ENCODE measurements around the gene S100A10.

S100A10 gene

DNA sequence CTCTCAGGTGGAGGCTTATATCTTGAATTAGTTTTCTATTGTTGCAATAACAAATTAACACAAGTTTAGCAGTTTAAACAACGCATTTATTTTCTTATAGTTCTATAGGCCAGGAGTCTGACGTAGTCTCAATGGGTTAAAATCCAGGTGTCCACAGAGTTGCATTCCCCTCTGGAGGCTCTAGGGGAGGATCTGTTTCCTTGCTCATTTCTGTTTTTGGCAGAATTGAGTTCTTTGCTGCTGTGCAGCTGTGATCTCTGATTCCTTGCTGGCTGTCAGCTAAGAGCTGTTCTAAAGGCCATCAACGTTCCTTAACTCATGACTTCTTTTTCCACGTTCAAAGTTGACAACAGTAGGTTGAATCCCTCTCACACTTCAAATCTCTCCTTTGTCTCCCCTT, 31.8 kb downstream of the S100A10 start:
- DNase-seq (ENCODE audit: low read depth) = no peak

DNA sequence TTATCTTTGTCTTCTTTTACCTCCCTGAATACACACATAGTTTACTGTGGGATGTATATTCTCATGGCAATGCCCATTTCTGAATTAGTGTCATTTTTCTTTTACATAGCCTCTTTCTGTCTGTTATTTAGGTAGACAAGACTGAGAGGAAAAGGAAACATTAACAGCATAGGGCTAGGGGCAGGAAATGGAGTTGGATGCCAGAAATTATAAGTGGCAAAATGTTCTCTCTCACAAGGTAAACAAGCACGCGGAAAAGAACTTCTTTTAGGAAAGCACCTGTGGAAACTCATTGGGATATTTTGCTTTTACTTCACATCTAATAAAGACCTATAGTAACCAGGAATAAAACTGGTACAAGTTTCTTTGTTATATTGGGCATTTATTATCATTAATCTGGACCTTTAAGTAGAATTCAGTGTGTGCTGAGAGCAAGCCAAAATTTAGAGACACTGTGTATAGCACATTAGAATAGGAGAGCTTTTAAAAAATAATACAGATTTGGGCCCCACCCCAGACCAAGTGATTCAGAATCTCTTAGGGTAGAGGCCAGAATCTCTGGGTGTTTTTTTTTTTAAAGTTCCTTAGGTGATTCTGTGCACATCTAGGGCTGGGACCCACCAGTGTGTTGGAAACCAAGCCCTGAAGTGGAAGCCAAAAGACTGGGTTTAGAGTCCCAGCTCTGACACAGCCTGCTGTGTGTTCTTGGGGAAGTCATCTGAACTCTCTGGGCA, 32.7 kb downstream of the S100A10 start:
- no peak for DNase-seq (ENCODE audit: low read depth)

DNA sequence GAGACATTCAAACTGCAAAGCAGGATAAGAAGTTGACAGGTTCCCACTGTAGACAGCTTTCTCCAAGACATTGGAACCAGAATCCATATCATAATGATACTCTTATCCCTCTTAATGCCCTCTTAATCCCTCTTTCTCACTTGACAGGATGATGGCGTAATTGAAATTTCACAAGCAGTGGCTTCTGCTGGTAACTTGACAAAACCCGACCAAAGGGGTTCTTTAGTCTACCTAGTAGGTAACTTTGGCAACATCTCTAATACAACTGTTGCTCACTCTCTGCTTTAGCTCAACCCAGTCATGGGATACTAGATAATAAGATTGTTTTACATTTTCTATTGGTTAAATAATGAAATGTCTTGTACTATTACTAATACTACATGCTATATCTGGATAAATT, 34.7 kb downstream of the S100A10 start:
- DNase-seq (ENCODE audit: low read depth) = no peak

DNA sequence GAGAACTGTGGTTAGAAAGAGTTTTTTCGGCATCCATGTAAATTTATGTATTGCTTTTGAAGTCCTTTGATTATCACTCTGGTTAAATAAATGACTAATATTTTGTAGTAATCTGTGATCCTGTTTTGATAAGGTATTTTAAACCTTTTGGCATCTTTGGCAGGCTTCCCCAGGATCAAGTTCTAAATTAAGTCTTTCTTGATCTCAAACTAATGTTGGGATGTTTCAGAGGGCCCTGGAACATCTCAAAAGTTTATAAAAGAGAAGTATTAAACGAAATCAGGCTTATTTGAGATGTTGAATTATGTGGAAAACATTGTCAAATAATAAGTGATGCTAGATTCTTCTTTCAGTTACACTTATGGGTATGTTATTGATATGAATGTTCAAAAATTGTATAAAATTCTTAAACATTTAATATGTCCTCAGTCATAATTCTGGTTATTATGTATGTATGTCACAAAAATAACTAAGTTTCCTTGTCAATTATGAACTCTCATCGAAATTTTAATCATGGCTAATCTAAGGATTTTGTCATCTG, 36.6 kb downstream of the S100A10 start:
- DNase-seq (ENCODE audit: low read depth) = no peak

DNA sequence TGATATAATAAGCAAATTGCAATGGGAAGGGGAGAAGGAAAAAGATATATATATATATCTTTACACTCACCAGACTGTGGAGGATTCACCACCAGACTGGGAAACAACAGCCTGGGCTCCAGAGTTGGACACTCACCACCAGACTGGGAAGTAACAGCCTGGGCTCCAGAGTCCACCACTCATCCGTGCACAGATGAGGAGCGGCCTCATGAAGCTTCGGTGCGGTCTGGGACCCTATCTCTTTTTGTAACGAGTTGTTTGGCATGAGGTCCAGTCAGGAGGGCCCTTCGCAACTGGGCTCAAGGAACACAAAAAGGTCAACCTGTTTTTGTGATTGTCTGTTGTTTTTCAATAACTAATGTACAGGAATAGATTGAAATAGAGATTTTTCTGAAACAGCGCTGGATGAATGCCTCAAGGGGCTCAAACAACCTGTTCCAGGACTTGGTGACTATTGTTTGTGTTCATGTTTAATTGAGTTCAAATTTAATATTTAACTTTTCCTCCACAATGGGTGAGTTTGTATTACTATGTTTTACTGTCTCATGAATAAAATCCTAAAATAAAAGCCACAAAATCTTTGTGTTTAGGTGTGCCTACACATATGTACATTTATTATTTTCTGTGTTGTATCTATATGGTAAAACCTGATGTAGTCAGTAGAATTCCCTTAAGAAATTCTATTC, 40.1 kb downstream of the S100A10 start:
- DNase-seq (ENCODE audit: low read depth) = no peak

DNA sequence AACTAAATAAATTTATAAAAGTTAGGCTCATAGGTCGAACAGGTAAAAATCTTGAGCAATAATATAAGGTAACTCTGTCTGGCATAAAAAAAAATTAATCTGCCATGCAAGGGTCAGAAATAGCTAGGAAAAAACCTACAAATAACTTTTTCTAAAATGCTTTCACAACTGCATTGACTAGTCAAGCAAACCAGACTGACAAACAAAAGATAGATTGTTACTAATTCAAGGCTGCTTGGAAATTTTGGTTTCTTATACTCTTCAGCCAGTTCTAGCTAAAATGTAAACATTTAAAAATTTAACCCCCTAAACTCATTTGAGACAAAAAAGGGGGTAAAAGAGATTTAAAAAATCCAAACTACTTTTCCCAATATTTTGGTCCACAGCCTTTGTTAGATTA, 40.8 kb downstream of the S100A10 start:
- DNase-seq (ENCODE audit: low read depth) = no peak

DNA sequence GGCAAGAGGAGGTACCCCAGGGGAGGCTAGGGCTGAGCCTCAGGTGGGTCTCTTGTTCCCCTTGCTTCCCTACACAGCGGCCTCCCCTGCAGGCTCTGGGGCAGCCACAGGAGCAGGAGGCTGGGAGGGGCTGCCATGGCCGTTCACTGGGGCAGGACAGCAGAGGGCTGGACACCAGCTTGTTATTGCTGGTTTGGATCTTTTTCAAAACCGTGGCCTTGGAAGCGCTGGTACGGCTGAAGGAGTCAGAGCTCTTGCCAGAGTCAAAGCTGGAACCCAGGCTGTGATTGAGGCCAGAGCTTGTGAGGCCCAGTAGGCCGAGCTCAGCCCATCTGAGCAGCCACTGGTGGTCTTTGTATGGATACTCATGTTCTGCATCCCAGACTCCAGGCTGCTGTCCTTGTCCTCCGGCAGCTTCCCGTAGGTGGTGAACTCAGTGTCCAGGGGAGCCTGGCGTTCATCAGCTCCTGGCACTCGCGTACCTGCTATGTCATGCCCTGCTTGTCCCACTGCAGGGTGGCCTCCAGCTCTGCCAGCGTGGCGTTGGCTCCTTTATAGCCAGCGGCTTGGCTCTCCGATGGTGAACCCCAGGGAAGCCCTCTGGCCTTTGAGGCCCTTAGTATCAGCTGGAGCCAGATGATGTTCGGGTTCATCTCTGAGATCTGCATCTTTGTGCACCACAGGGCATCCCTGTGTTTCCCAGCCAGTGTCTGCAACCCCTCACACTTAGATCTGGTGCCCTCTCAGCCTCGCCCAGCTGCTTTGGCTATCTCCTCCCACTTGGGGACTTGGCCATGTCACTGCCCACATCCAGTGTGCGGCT, 44.1 kb downstream of the S100A10 start:
- DNase-seq (ENCODE audit: low read depth) = no peak

DNA sequence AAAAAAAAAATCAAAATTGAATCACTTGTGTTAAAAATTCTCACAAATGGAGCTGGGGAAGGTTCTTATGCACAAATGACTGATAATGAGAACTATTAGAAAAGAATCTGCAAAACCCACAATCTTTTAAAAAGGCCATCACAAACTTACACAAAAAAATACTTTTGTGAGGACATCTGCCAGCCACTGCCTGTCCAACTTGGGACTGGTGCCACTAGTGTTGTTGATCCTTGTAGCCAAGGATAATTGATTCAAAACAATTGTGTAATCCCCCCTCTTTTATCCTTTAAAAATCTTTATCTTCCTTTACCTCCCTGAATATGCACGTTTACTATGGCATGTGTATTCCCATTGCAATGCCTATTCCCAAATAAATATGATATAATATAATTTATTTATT, 45.2 kb downstream of the S100A10 start:
- no peak for DNase-seq (ENCODE audit: low read depth)

DNA sequence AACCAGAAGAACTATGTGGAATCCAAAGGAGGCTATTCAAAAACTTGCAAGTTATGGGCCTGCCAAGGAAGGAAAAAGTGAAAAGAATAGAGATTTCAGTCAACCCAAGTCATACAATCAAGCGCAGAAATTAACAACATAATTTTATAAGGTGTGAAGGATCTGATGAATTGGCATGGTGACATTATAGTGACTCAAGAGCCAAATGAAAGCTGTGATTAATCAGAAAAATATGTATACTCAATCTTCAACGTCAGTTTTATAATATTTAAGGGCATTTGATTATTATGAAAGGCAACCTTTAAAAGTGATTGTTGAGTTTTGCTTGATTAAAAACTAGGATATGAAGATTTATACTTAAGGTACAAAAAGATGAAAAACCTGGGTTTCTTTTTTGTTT, 46.5 kb downstream of the S100A10 start:
- no peak for DNase-seq (ENCODE audit: low read depth)

DNA sequence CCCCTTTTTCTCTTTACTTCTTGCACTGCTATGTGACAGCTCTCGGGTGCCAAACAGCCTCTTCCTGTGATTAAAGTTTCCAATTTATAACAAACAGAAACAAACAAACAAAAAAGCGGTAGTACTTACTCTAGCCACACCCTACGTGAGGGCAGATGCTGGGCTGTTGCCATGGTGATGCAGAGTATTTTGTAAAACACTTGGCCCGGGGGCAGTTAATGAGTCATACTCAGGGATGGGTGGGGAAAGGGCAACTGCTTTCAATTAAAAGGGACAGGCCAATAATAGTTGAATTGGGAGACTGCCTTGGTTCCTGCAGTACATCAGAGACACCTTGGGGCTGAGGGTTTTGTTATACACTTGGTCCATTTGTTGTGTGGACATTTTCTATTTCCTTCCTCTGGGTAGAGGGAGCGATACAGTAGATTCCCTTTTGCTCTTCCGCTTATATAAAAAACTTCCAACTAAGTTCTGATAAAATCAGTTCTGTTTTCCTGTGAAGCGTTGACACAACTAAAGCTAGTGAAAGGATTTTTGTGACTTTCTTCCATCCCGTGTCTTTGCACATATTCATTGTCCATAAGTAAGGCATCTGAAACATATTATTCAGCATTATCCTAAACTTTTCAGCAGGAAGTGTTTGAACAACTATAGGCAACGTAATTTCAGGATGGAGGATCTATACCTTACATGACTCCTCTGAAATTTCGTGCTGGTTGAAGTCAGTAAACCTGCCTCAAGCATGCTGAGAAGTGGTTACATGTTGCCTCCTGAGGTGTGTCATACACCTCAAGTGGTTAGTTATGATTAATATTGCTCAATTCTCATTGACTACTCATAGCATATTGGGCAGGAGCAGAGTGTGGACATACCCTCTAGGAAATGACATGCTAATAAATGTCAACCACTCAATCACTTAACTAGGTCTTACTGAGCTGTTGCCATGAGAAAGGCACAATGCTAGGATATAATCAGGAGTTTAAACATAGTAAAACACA, 47.6 kb downstream of the S100A10 start:
- DNase-seq (ENCODE audit: low read depth) = peak; percentile 62

DNA sequence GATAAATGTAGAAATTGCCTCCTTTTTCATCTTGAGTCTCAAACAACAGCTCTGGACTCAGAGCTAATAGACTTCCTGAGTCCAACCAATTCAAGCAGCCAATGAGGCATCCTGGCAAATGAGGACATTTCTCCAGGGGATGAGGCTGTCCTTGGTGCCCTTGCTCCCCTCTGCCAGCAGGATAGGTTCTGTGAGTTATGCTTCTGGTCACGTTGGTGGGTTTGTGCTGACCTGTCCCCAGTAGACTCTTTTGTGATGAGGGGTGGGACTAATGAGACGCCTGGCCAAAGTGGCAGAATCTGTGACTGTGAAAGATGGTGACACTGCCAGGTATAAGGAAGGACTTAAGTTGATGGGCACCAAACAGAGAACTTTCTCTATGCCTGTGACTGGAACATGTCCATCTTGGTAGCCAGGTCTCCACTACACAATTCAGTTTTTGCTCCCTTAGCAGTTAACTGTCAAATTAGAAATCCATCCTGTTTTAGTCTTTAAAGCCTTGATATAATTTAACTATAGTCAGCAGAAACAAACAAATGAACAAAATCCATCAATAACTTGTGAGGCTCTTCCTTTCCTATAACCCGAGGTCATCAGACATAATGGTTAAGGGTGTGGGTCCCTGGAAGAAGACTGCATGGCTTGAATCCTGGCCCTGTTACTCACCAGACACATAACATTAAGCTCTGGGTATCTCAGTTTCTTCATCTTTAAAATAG, 48.6 kb downstream of the S100A10 start:
- no peak for DNase-seq (ENCODE audit: low read depth)

DNA sequence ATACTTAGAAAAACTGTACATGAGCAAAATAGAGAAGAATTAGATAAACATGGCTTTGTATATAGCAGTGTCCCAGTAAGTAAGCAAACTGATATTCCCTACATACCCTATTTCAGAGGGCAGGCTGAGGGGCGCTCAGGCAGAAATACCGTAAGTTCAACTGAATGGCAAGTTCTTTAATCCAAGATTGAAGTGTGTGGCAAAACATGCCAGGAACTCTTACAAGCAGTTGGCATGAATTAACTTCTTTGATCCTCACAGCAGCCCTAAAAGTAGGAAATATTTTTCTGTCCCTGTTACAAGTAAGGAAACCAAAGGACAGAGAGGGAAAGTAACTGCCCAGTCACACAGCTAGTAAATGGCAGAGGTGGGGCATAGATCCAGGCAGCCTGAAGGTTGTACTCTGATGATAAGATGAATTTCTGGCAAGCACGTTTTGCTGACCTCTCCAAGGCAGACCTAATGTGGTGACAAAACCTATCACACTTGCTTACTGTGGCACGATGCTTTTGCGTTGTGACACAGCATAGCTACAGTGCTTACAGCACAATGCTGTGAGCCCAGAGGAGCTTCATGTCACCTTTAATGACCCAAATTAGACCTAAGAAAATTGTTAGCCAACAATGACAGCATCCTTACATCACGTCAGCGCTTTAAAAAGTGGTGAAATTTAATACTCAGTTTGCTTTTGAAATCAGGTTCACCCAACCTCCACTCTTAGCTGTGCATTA, 49.4 kb downstream of the S100A10 start:
- no peak for DNase-seq (ENCODE audit: low read depth)

DNA sequence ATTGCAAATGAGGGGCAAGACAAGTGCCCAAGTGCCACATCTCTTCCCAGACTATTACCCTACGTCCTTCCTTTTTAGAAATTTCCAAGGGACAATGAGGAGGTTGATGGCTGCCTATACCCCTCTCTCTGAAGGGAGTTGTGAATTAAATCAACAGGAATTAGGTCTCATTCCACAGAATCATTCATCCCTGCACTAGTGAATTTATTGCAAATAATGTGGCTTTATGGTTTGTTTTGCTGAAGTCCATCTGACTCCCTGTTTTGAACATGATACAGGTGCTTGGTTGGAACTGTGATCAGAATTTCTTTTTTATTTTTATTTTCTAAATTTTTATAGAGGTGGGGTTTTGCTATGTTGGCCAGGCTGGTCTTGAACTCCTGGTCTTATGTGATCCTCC, 50.1 kb downstream of the S100A10 start:
- DNase-seq (ENCODE audit: low read depth) = no peak

DNA sequence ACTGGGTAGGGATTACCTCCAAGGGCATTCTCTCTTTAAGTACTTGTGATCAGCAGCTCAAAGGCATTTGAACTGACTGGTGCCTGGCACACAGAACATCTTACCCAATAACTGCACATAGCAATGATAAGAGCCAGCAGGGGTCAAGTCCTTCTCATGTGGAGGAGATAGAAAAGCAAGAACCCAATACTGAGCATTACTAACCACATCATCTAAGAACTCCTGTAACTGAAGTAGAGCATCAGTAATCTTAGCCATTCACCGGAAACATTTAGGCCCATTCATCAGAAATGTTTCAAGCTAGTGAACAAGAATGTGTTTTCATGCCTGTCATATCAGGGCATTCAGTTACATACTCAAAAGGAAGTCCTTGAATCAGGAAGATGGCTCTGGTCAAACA, 50.8 kb downstream of the S100A10 start:
- DNase-seq (ENCODE audit: low read depth) = no peak

DNA sequence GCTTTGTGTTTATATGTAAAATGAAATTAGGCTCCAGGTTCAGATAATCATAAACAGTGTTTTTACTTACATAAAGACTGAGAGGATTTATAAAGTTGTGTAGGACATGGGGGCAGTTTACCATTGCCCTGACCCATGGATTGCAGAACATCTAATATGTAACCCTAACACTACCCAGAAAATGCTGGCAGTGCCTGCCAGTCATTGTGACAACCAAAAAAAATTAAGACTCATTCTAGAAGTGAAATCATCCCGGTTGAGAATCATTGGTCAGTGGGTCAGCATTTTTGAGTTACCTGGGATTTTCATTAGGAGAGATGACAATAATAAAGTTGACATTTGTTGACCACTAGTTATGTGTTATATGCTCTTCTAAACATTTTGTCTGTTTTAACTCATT, 53.1 kb downstream of the S100A10 start:
- no peak for DNase-seq (ENCODE audit: low read depth)

DNA sequence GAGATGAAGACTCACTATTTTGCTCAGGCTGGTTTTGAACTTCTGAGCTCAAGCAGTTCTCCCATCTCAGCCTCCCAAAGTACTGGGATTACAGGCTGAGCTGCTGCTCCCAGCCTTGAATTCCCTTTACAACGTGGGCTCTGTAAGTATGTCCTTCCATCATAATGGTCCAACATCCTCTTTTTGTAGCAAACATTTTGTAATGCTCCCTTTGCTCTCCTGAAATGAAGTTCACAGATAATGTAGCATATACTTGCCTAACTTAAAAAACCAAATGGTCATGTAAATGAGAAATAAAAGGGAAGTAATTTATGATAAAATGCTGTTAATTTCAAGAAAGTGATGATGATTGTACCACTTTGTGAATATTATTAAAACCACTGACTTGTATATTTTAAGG, 53.9 kb downstream of the S100A10 start:
- no peak for DNase-seq (ENCODE audit: low read depth)

DNA sequence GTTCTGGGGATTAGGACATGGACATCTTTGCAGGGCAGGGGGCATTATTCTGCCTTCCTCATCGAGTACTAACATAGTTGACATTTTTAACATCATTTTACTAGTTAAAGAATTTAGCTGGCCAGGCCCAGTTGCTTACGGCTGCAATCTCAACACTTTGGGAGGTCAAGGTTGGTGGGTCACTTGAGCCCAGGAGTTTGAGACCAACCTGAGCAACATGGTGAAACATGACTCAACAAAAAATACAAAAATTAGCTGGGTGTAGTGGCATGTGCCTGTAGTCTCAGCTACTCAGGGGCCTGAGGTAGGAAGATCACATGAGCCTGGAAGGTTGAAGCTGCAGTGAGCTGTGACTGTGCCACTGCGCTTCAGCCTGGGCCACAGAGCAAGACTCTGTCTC, 54.5 kb downstream of the S100A10 start:
- DNase-seq (ENCODE audit: low read depth) = no peak

DNA sequence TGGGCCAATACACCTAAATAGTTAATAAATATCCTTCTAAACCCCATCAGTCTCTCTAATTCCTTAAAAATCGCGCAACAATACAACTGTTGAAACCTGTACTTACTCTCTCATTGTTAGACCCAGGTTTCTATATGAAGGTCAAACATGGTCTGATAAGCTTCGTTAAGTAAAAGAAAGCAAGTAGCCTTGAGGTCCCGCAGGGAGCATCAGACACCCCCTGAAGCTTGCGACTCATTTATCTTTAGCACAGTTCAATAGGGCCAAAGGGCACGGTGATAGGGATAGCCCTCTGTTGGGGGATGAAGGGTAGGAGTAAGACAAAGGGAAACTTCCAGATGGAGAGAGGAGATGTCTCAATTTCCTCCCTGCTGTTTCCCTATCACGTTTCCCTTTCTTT, 57.0 kb downstream of the S100A10 start:
- DNase-seq (ENCODE audit: low read depth) = no peak

DNA sequence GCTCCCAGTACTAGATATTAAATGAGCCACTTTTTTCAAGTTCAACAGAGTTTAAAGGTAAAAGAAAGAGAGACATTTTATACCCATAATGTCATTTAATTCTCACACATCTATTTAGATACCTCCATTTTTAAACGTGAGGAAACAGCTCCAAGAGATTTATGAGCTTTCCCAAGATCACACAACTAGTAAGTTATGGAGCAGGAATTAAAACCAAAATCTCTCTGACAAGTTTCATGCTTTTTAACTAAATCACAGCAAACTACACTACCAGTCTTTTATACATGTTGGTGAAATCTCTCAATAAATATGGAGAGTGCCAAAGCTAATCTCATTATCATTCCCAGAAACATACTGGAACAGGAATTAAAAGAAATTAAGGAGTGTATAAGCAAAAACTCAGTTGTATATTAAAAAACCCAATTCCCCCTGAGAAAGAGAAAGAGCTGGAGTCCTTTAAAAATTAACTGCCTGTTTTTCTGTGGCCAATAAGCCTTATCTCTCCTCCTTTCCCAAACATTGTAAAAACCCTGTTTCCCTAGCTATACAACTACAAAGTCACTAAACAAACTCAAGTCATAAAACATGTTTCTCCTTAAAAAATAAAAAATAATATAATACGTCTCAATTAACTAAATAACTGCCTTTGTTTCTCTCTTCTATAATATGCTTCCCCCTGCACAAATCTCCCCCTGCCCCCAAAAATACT, 57.6 kb downstream of the S100A10 start:
- no peak for DNase-seq (ENCODE audit: low read depth)

DNA sequence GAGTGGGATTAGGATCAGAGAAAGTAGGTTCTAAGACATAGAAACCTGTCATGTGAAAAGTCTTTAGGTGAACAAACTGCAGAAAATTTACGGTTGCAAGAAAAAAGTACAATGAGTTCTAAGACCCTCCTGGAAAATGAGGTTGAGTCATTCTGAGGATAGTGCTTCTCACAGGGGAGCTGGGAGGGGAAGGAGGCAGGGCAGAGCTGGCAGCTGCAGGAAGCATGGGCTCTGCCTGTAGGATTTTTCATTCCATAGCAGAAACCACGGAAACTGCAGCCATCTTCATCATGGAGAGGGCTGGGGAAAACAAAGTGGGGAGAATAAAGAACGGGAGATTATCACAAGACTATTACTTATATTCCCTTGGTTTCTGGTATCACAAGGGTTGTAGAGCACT, 58.5 kb downstream of the S100A10 start:
- no peak for DNase-seq (ENCODE audit: low read depth)

All from activated T-cell treated with anti-CD3 and anti-CD28 coated beads for 48 hours (primary cell).